GM18507 (cell line): ENCODE measurements around the gene ABAT.

ENCODE experiments used
- DNase-seq: peaks from one replicate; pipeline ENCODE4 v3.0.0; 2011; ENCODE audit warnings: low read depth; ENCODE audit not compliant: insufficient read length; ENCODE audit errors: extremely low spot score
- FAIRE-seq: peaks from 2 replicates; lab custom pipeline; 2011; peaks lifted over from hg19 to GRCh38; lab: Jason Lieb, UNC

ABAT gene

GRCh38 chr16:8713635-8714172, 39.3 kb downstream of the ABAT start:
- no peak for FAIRE-seq
- DNase-seq = no peak

GRCh38 chr16:8714174-8714573, 39.8 kb downstream of the ABAT start:
- FAIRE-seq = no peak
- no peak for DNase-seq

GRCh38 chr16:8714807-8715206, 40.4 kb downstream of the ABAT start:
- FAIRE-seq = no peak
- no peak for DNase-seq

- DNase-seq = no peak
- FAIRE-seq = no peak
These were observed 41.6 kb downstream of the ABAT start for GRCh38 chr16:8716052-8716451.

GRCh38 chr16:8716592-8716991, 42.2 kb downstream of the ABAT start:
- no peak for FAIRE-seq
- DNase-seq = no peak

GRCh38 chr16:8717469-8717868, 43.1 kb downstream of the ABAT start:
- no peak for DNase-seq
- no peak for FAIRE-seq

GRCh38 chr16:8717892-8718415, 43.5 kb downstream of the ABAT start:
- DNase-seq = no peak
- no peak for FAIRE-seq

- DNase-seq = no peak
- no peak for FAIRE-seq
These were observed 44.6 kb downstream of the ABAT start for GRCh38 chr16:8718851-8719680.

GRCh38 chr16:8720080-8720966, 45.9 kb downstream of the ABAT start:
- DNase-seq (no peak), FAIRE-seq (no peak)

- FAIRE-seq (no peak), DNase-seq (no peak)
These were observed 46.5 kb downstream of the ABAT start for GRCh38 chr16:8720967-8721308.

GRCh38 chr16:8721336-8722024, 47.1 kb downstream of the ABAT start:
- DNase-seq (no peak), FAIRE-seq (no peak)

GRCh38 chr16:8722025-8722348, 47.6 kb downstream of the ABAT start:
- DNase-seq (no peak), FAIRE-seq (no peak)

- no peak for FAIRE-seq
- no peak for DNase-seq
These were observed 51.2 kb downstream of the ABAT start for GRCh38 chr16:8725513-8726178.

GRCh38 chr16:8727131-8727806, 52.9 kb downstream of the ABAT start:
- DNase-seq (no peak), FAIRE-seq (no peak)

- DNase-seq (no peak), FAIRE-seq (no peak)
These were observed 53.6 kb downstream of the ABAT start for GRCh38 chr16:8727857-8728618.

GRCh38 chr16:8729779-8730334, 55.4 kb downstream of the ABAT start:
- DNase-seq = no peak
- FAIRE-seq = no peak

GRCh38 chr16:8730335-8730915, 56.0 kb downstream of the ABAT start:
- no peak for FAIRE-seq
- no peak for DNase-seq
